GM21515 (cell line): ENCODE results near the gene CAT.

ENCODE experiments used
- ATAC-seq: cut with Tn5 transposase; IDR thresholded peaks from one replicate; pipeline ENCODE4 v1.9.1; 2021; ENCODE audit not compliant: unreplicated experiment

The CAT gene

DNA sequence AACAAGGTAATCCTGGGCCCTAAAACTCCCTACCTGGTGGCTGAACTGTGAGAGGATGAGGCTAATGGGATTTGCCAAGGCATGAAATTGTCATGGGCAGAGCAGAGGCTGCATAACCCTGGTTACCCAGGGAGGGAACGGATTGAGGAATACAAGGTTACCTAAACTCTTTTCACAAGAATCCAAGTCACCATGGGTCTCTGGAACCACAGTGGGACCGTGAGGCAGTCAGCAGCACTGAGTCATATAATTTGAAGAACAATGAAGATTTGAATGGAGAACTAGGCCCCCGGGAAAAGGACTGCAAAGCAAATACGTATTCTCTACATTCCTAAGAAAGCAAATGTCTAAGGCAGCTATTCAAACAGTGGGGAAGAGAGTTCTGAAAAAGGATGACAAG lies 19.8 kb downstream of the CAT start:
- no peak for ATAC-seq

- no peak for ATAC-seq
Observed at GRCh38 chr11:34459507-34460162, 20.9 kb downstream of the CAT start.

DNA sequence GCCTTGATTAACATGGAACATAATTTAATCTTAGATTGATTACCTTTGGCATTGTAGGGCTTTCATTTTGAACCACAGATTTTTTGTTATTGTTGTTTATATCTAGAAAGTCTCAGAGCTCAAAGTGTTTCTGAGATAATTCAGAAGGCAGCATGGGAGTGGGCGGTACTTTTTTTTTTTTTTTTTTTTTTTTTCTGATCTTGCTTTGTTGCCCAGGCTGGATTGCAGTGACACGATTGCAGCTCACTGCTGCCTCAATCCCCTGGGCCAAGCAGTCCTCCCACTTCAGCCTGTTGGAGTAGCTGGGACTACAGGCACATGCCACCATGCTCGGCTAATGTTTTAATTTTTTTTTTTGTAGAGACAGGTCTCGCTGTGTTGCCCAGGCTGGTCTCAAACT lies 21.5 kb downstream of the CAT start:
- no peak for ATAC-seq

GRCh38 chr11:34461215-34461614 lies 22.5 kb downstream of the CAT start:
- ATAC-seq = no peak

GRCh38 chr11:34464591-34465051 lies 25.9 kb downstream of the CAT start:
- no peak for ATAC-seq

- ATAC-seq = no peak
Observed at GRCh38 chr11:34466802-34467488, 28.2 kb downstream of the CAT start.

DNA sequence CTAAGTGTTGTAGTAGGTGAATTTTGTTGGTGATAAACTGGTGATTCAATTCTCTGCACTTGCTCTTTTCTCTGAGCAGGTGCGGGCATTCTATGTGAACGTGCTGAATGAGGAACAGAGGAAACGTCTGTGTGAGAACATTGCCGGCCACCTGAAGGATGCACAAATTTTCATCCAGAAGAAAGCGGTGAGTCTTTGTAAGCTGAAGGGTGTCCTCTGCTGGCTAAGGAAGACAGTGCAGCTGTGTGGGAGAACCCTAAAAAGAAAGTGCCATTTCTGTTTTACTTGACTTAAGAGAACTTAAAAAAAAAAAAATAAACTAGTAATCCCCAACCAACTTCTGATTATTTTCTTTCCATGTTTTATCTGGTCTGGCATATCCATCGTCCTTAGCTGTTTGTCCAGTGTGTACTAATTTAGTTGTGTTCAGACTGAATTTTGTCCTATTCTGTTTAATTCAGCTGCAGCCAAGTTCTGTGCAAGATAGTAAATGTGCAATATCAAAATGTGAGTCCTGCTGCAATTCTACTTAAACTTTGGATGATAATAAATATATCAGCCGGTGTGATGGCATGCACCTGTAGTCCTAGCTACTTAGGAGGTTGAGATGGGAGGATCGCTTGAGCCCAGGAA lies 29.6 kb downstream of the CAT start:
- no peak for ATAC-seq

- ATAC-seq = no peak
Observed at GRCh38 chr11:34473603-34474169, 35.0 kb downstream of the CAT start.

- no peak for ATAC-seq
Observed at GRCh38 chr11:34475656-34476055, 36.9 kb downstream of the CAT start.

DNA sequence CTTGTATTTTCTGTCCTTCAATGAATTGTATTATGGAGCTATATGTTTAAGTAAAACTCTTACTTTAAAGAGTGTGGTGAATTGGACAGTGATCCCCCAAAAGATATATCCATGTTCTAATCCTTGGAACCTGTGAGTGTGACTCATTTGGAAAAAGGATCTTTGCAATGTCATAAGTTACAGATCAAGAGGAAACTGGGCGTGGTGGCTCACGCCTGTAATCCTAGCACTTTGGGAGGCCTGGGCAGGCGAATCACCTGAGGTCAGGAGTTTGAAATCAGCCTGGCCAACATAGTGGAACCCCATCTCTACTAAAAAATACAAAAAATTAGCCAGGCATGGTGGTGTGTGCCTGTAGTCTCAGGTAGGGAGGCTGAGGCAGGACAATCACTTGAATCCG lies 38.1 kb downstream of the CAT start:
- no peak for ATAC-seq

- no peak for ATAC-seq
Observed at GRCh38 chr11:34478845-34479663, 40.3 kb downstream of the CAT start.

DNA sequence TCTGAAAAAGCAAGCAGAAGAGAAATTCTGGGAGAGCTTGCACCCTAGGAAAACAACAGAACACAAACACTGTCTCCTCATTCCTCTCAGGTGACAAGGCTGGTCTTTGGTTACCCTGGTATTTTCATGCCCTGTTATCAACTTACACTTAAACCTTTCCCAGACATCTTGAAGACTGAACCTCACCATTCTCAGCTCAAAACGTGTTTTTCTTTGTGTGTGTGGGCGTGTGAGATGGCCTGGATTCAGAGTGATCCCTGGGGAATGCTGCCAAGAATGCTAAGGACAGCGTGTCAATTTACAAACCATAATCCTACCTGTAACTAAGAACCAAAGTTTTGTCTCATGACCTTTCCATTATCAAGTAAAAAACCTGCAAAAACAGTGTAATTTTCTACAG lies 41.6 kb downstream of the CAT start:
- ATAC-seq = no peak

- no peak for ATAC-seq
Observed at GRCh38 chr11:34481307-34481706, 42.6 kb downstream of the CAT start.

GRCh38 chr11:34483106-34483874 lies 44.6 kb downstream of the CAT start:
- ATAC-seq = no peak

- ATAC-seq = no peak
Observed at GRCh38 chr11:34487430-34487829, 48.7 kb downstream of the CAT start.

DNA sequence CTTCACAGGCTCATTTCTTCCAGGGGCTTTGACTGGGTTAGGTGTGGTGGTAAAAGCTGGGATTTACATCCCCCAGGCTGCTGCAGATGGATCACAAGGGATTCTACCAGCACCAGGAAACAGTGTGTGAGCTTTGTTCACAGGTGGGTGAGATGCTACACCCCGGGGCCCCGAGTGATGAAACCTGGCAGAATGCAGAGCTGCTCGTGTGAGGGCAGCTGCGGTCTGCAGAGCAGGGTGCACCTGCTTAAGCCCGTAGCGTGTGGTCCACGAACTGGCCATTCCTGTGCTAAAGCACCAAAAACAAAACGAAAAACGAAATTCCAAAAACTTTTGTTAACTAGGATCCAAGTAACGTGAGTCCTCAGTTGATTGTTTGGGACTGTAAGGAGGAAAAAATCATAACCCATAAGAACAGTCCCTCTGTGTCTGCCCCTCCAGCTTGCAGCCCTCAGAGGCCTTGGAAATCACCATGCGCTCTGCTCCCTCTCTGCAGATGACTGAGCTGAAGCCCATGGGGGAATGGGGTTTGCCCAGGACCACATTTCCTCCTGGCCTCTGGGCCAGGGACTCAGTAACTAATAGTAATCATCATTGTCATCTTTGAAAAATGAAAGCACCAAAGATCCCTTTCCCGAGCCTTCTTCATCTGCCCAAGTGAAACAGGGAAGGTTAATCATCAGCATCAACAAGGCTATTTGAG lies 50.3 kb downstream of the CAT start:
- no peak for ATAC-seq

GRCh38 chr11:34490304-34490703 lies 51.6 kb downstream of the CAT start:
- ATAC-seq = no peak

DNA sequence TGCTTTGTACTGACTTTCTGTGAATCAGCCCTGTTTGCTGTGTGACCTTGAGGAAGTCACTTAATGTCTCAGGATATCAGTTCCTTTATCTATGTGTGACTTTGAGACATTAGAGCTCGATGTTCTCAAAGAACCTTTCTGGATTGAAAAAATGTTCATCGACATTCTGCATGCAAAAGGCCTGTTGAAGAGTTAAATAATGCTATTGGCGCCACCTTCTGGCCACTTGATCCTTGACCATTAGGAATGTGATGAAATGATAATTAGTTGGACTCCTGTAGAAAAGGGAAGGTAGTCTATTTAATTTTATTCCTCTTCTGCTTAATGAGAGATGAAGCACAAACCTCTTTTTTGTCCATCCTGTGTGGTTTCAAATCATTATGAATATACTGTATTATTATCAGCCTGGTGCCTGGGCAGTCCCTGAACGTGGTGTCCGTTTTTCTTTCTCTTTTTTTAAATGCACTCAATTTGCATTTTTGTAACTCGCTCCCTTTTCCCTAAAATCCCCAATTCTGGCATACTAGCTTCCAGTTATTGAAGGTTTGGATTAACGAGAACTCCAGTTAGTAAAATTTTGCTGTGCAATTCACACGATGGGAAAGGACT lies 54.2 kb downstream of the CAT start:
- ATAC-seq = no peak

GRCh38 chr11:34493468-34493867 lies 54.7 kb downstream of the CAT start:
- no peak for ATAC-seq
